Thoracic aorta (tissue), 2 donors: ENCODE results near the gene RNF217. TPM values are rescaled to one million over a fixed set of nuclear protein-coding genes. Genes with fewer than 3 reads are reported as not detected.

ENCODE experiments used
- ATAC-seq: fragments of 150-250 bp; one replicate; pipeline ENCODE4 v1.8.0; 2017; ENCODE audit warnings: low read depth; ENCODE audit not compliant: insufficient number of reproducible peaks, low FRiP score
- DNase-seq: peaks from one replicate; pipeline ENCODE4 v3.0.0-alpha.2; 2020; ENCODE audit warnings: low spot score
- H3K27ac ChIP-seq, 2 donors: fragments of 200-600 bp; sonication (generic); 1 replicate in 1 of 2; 2 replicates in 1 of 2; pipeline ENCODE4 v1.5.1; 2016; ENCODE audit warnings: mild to moderate bottlenecking in 2 of 2, moderate library complexity in 2 of 2
- H3K27me3 ChIP-seq: fragments of 200-600 bp; sonication (generic); replicated peaks from 2 replicates; pipeline ENCODE4 v1.6.0; 2016; ENCODE audit warnings: mild to moderate bottlenecking; ENCODE audit not compliant: insufficient read depth
- H3K36me3 ChIP-seq: fragments of 200-600 bp; sonication (generic); one replicate; pipeline ENCODE4 v1.5.1; 2016
- H3K4me1 ChIP-seq, 2 donors: fragments of 200-600 bp; sonication (generic); 1 replicate in 1 of 2; 2 replicates in 1 of 2; pipeline versions ENCODE4 v1.5.1 to v1.6.0; 2016; ENCODE audit warnings: low read depth in 2 of 2, mild to moderate bottlenecking in 1 of 2; ENCODE audit not compliant: control insufficient read depth in 1 of 2
- H3K4me3 ChIP-seq: fragments of 200-600 bp; sonication (generic); 2 replicates; pipeline ENCODE4 v1.5.1; 2016; ENCODE audit warnings: mild to moderate bottlenecking
- H3K9me3 ChIP-seq: fragments of 200-600 bp; sonication (generic); 2 replicates; pipeline ENCODE4 v1.5.1; 2016
- total RNA-seq, 2 donors: library from RNA; depleted of rRNA; stranded (reverse); fragments of >200 nt; gene quantifications; one replicate each; pipeline versions ENCODE4 v1.1.0 to v1.2.3, GENCODE V29; 2016
- TF ChIP-seq, protein P1 (sequence below): fragments of 200-600 bp; sonication (generic); IDR thresholded peaks from one replicate; pipeline ENCODE4 v1.5.1; 2019; ENCODE audit warnings: antibody characterized with exemption

Gene RNF217
- total RNA-seq, 2 donors from 2014 or later: 36.3 to 44.2 TPM

- Histone ChIP-seq H3K4me1 (peaks cover 0 to 19% of the 10 kb centered on the region in 2 donors), H3K4me3 (no peak overlapping the region), H3K27ac (no peak overlapping the region), H3K27me3 (no peaks in the 10 kb centered on the region), H3K36me3 (no peaks in the 10 kb centered on the region), H3K9me3 (no peaks in the 10 kb centered on the region)
- ATAC-seq (no peak), DNase-seq (no peak)
- TF ChIP-seq, protein P1, sequence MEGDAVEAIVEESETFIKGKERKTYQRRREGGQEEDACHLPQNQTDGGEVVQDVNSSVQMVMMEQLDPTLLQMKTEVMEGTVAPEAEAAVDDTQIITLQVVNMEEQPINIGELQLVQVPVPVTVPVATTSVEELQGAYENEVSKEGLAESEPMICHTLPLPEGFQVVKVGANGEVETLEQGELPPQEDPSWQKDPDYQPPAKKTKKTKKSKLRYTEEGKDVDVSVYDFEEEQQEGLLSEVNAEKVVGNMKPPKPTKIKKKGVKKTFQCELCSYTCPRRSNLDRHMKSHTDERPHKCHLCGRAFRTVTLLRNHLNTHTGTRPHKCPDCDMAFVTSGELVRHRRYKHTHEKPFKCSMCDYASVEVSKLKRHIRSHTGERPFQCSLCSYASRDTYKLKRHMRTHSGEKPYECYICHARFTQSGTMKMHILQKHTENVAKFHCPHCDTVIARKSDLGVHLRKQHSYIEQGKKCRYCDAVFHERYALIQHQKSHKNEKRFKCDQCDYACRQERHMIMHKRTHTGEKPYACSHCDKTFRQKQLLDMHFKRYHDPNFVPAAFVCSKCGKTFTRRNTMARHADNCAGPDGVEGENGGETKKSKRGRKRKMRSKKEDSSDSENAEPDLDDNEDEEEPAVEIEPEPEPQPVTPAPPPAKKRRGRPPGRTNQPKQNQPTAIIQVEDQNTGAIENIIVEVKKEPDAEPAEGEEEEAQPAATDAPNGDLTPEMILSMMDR: no peak
Observed at GRCh38 chr6:125037827-125038226, 75.6 kb downstream of the RNF217 start.

DNA sequence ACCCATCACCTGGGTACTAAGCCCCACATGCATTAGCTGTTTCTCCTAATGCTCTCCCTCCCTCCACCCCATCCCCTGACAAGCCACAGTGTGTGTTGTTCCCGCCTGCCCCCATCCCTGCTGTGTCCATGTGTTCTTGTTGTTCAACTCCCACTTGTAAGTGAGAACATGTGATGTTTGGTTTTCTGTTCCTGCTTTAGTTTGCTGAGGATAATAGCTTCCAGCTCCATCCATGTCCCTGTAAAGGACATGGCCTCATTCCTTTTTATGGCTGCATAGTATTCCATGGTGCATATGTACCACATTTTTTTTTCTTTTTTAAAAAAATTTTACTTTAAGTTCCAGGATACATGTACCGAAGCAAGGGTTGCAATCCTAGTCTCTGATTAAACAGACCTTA lies 76.7 kb downstream of the RNF217 start:
- Histone ChIP-seq H3K4me3 (no peak overlapping the region), H3K9me3 (no peaks in the 10 kb centered on the region), H3K27me3 (no peaks in the 10 kb centered on the region), H3K36me3 (no peaks in the 10 kb centered on the region), H3K4me1 (peaks cover 0 to 19% of the 10 kb centered on the region in 2 donors), H3K27ac (no peak overlapping the region)
- TF ChIP-seq, protein P1: no peak
- ATAC-seq: no peak
- DNase-seq: no peak

- no peak overlapping the region for H3K27ac ChIP-seq
- H3K9me3 ChIP-seq: no peaks in the 10 kb centered on the region
- H3K4me1 ChIP-seq: peaks cover 0 to 19% of the 10 kb centered on the region in 2 donors
- H3K4me3 ChIP-seq: no peak overlapping the region
- DNase-seq (no peak), ATAC-seq (no peak)
- TF ChIP-seq, protein P1: no peak
- no peaks in the 10 kb centered on the region for H3K36me3 ChIP-seq
- no peaks in the 10 kb centered on the region for H3K27me3 ChIP-seq
Observed at GRCh38 chr6:125041740-125042459, 79.7 kb downstream of the RNF217 start.

- DNase-seq (no peak), ATAC-seq (no peak)
- H3K9me3 ChIP-seq: no peaks in the 10 kb centered on the region
- TF ChIP-seq, protein P1: no peak
- H3K36me3 ChIP-seq: no peaks in the 10 kb centered on the region
- H3K4me3 ChIP-seq: no peak overlapping the region
- H3K27me3 ChIP-seq: no peaks in the 10 kb centered on the region
- no peak overlapping the region for H3K27ac ChIP-seq
- peaks cover 0 to 5% of the 10 kb centered on the region in 2 donors for H3K4me1 ChIP-seq
Observed at GRCh38 chr6:125044066-125044465, 81.8 kb downstream of the RNF217 start.

DNA sequence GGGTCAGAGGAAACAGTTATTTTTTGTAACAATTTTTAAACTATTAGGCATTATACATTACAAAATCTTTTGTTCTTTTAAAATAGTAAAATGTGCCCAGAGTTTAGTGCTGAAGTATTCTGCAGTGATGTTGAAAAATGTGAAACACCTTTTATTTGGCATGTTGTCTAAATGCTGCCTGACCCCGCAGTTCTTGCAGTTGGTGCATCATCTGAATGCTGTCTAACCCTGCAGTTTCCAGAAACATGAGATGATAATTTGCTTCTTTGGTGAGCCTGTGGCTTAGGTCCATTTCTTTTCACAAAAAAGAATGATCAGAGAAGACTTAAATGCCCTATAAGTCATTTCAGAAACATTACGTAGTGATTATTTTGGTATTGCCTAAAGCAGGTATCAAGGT lies 82.4 kb downstream of the RNF217 start:
- Histone ChIP-seq H3K4me1 (peaks cover 0 to 5% of the 10 kb centered on the region in 2 donors), H3K36me3 (no peaks in the 10 kb centered on the region), H3K9me3 (no peaks in the 10 kb centered on the region), H3K27ac (no peak overlapping the region), H3K27me3 (no peaks in the 10 kb centered on the region), H3K4me3 (no peak overlapping the region)
- ATAC-seq: no peak
- DNase-seq: no peak
- TF ChIP-seq, protein P1: no peak
